Skeletal muscle cell (primary cell): ENCODE data around the gene MEGF6.
A peak's percentile ranks its signal among the peaks of the same experiment; 100 is the strongest.

Experiments
- DNase-seq: peaks from one replicate; pipeline ENCODE4 v3.0.0-alpha.2; 2010; ENCODE audit warnings: low read depth
- H3K4me3 ChIP-seq: 2 replicates; pipeline ENCODE4 v1.5.1; 2011; ENCODE audit warnings: low read depth, mild to moderate bottlenecking, control low read depth, low read length, moderate library complexity

MEGF6 gene

GRCh38 chr1:3611170-3612019 is at the start of gene MEGF6:
MEGF6 (minus strand) TSS chr1:3611508; CDS start chr1:3611268, 240 bp downstream.
- DNase-seq: no peak
- peak within 1 kb of the TSS; percentile 24 for H3K4me3 ChIP-seq

- no peak overlapping the region for H3K4me3 ChIP-seq
- no peak for DNase-seq
Observed at GRCh38 chr1:3660704-3661103, 49.4 kb upstream of the MEGF6 start.

GRCh38 chr1:3659093-3659492 is 47.8 kb upstream of the MEGF6 start:
- no peak for DNase-seq
- H3K4me3 ChIP-seq: no peak overlapping the region

- no peak overlapping the region for H3K4me3 ChIP-seq
- DNase-seq: no peak
Observed at GRCh38 chr1:3658231-3658615, 46.9 kb upstream of the MEGF6 start.

- H3K4me3 ChIP-seq: no peak overlapping the region
Observed at GRCh38 chr1:3657578-3658230, 46.4 kb upstream of the MEGF6 start.

GRCh38 chr1:3657096-3657475 is 45.8 kb upstream of the MEGF6 start:
- H3K4me3 ChIP-seq: no peak overlapping the region
- DNase-seq: no peak

More at GRCh38 chr1:3657578-3658230, 46.4 kb upstream of the MEGF6 start:
- DNase-seq: no peak

GRCh38 chr1:3656450-3657095 is 45.3 kb upstream of the MEGF6 start:
- no peak for DNase-seq
- H3K4me3 ChIP-seq: no peak overlapping the region

- no peak for DNase-seq
- no peak overlapping the region for H3K4me3 ChIP-seq
Observed at GRCh38 chr1:3654549-3655281, 43.4 kb upstream of the MEGF6 start.

- DNase-seq: no peak
- no peak overlapping the region for H3K4me3 ChIP-seq
Observed at GRCh38 chr1:3653286-3653618, 41.9 kb upstream of the MEGF6 start.

GRCh38 chr1:3652548-3653285 is 41.4 kb upstream of the MEGF6 start:
- DNase-seq: no peak

GRCh38 chr1:3651930-3652547 is 40.7 kb upstream of the MEGF6 start, which contains the start of gene TP73:
TP73 (plus strand) TSS chr1:3652516; CDS start chr1:3682366, 29,850 bp downstream.
- H3K4me3 ChIP-seq: peak within 1 kb of the TSS; percentile 31
- DNase-seq: no peak

More at GRCh38 chr1:3652548-3653285, 41.4 kb upstream of the MEGF6 start:
- H3K4me3 ChIP-seq: peak overlapping the region; percentile 31

GRCh38 chr1:3651026-3651929 is 40.0 kb upstream of the MEGF6 start:
- no peak for DNase-seq
- H3K4me3 ChIP-seq: no peak overlapping the region

- peak overlapping the region; percentile 95 for H3K4me3 ChIP-seq
- DNase-seq: no peak
Observed at GRCh38 chr1:3650248-3651025, 39.1 kb upstream of the MEGF6 start.

GRCh38 chr1:3649342-3650247 is 38.3 kb upstream of the MEGF6 start, which contains the start of gene WRAP73:
WRAP73 (minus strand) TSS chr1:3650103; CDS start chr1:3649999, 104 bp downstream.
- DNase-seq: peak; percentile 69
- peak within 1 kb of the TSS; percentile 95 for H3K4me3 ChIP-seq

GRCh38 chr1:3646596-3646995 is 35.3 kb upstream of the MEGF6 start:
- no peak overlapping the region for H3K4me3 ChIP-seq
- no peak for DNase-seq
